C4-2B (cell line): Measurements from ENCODE around the gene LSAMP.

Experiments used
- CTCF ChIP-seq: fragments of 450-650 bp; conservative IDR thresholded peaks from 2 replicates; pipeline ENCODE4 v1.5.1; 2017; ENCODE audit warnings: mild to moderate bottlenecking
- ZFX ChIP-seq: fragments of 450-650 bp; IDR thresholded peaks from 2 replicates; pipeline ENCODE4 v1.6.1; 2017

- TF ChIP-seq CTCF (no peak), ZFX (no peak)
Measured at GRCh38 chr3:116246406-116246980, 198.8 kb downstream of the LSAMP start.
